HAP-1 (cell line): Measurements from ENCODE around the gene KRT78.

Experiments used
- DNase-seq, 2 experiments: peaks; one replicate each; pipeline ENCODE4 v3.0.0-alpha.2; 2016 to 2020; ENCODE audit warnings: low spot score in 2 of 2
- H3K27me3 ChIP-seq: fragments of 250-450 bp; sonication (Bioruptor Pico); 2 replicates; pipeline ENCODE4 v1.5.1; 2020; ENCODE audit warnings: low read depth, mild to moderate bottlenecking, moderate library complexity
- H3K36me3 ChIP-seq: fragments of 250-450 bp; sonication (Bioruptor Pico); replicated peaks from 2 replicates; pipeline ENCODE4 v1.5.1; 2020; ENCODE audit warnings: mild to moderate bottlenecking
- H3K4me1 ChIP-seq: fragments of 250-450 bp; sonication (Bioruptor Pico); 2 replicates; pipeline ENCODE4 v1.5.1; 2020; ENCODE audit warnings: mild to moderate bottlenecking
- H3K4me3 ChIP-seq: fragments of 250-450 bp; sonication (Bioruptor Pico); 2 replicates; pipeline ENCODE4 v1.5.1; 2020; ENCODE audit warnings: mild to moderate bottlenecking, moderate library complexity
- H3K9me3 ChIP-seq: fragments of 250-450 bp; sonication (Bioruptor Pico); 2 replicates; pipeline ENCODE4 v1.5.1; 2020; ENCODE audit warnings: mild to moderate bottlenecking, moderate library complexity
- in situ Hi-C: fragments of 300-500 bp; cut with MboI; formaldehyde crosslinking; loops from 3 replicates; pipeline ENCODE4 v1.14.3; 2020; ENCODE audit warnings: low sequenced_read_pairs, inconsistent platforms, mixed read lengths

The KRT78 gene

DNA sequence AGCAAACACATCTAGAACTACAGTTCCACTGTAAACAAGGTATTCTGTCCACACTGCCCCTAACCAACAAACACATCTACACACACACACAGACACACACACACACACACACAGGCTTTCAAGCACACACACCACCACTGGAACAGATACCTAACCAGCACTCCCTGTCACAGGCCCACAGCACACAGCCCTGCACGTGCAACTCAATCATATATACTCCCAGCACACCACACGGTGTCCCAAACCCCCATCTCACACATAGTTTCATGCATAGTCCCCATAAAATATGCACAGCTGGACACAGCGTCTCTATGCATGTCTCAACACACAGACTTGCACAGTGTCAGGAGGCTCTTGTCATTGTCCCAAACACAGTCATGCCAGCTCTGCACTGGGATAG is 28.4 kb upstream of the KRT78 start:
- peaks cover 20% of the 10 kb centered on the region for H3K4me1 ChIP-seq
- H3K4me3 ChIP-seq = no peak overlapping the region
- no peaks in the 10 kb centered on the region for H3K36me3 ChIP-seq
- in situ Hi-C loops = loop anchor here (5.0 to 10.0 kb wide), 2 partner anchors 512 to 725 kb away; partner anchors contain the start of gene KRT85
- DNase-seq = no peak
- H3K27me3 ChIP-seq = no peaks in the 10 kb centered on the region
- no peaks in the 10 kb centered on the region for H3K9me3 ChIP-seq

DNA sequence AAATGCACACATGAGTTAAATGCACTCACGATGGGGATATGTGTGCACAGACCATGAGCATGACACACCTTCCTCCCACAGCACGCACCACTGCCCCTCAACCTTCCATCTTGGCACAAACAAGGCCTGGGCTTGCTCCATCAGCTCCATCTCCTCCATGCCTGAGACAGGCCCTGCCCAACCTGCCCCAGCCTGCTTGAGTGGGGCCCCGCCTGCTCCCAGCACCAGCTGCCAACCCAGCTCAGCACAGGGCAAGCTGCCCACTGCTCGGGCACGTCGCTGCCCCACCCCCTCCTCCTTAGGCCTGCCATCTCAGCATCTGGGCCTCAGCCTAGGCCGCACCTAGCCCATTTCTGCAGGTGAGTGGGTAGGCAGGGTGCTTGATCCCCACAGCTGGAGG is 27.6 kb upstream of the KRT78 start:
- Histone ChIP-seq H3K4me3 (no peak overlapping the region), H3K9me3 (no peaks in the 10 kb centered on the region), H3K27me3 (no peaks in the 10 kb centered on the region), H3K36me3 (no peaks in the 10 kb centered on the region), H3K4me1 (peaks cover 20% of the 10 kb centered on the region)
- in situ Hi-C loops = loop anchor here (5.0 to 10.0 kb wide), 2 partner anchors 512 to 724 kb away; partner anchors contain the start of gene KRT85
- DNase-seq = no peak

DNA sequence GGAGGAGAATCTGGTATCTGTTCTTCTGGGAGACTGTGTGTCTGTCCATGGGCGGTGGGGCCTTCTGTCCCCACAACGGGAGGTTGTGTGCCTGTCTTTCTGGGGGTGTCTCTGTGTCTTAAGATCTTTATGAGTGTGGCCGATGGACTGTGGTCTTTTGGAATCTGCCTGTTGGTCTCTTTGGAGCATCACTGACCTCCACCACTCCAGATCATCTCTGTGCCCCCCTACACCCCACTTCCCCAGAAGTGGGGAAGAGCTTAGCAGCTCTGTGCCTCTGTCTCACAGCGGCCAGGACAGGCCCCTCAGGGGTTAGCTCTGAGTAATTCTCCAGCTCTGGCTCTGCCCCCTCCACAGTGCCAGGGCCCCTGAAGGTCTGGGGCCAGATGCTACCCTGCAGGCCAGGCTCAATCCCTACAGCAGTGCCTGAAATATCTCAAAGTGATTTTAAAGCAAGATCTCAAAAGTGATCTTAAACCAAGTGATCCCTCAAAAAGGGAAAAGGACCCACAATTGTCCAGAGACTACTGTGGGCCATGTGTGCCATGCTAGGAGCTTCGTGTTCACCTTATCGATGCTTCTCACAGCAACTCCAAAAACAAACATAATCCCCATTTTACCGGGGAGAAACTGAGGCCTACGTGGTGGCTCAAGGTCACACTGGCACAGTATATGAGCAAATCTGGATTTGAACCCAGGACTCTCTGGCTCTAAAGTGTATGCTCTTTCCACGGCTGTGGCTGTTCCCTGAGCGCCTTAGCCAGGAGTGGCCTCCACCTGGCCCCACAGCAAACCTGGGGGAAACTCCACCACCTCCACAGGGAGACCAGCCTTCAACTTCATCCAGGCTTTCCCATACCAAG is 26.0 kb upstream of the KRT78 start:
- H3K36me3 ChIP-seq = no peaks in the 10 kb centered on the region
- in situ Hi-C loops = loop anchor here (5.0 to 10.0 kb wide), 2 partner anchors 510 to 723 kb away; partner anchors contain the start of gene KRT85
- H3K4me3 ChIP-seq = peak overlapping the region; percentile 27
- peaks cover 15% of the 10 kb centered on the region for H3K4me1 ChIP-seq
- DNase-seq = no peak
- H3K27me3 ChIP-seq = no peaks in the 10 kb centered on the region
- no peaks in the 10 kb centered on the region for H3K9me3 ChIP-seq

DNA sequence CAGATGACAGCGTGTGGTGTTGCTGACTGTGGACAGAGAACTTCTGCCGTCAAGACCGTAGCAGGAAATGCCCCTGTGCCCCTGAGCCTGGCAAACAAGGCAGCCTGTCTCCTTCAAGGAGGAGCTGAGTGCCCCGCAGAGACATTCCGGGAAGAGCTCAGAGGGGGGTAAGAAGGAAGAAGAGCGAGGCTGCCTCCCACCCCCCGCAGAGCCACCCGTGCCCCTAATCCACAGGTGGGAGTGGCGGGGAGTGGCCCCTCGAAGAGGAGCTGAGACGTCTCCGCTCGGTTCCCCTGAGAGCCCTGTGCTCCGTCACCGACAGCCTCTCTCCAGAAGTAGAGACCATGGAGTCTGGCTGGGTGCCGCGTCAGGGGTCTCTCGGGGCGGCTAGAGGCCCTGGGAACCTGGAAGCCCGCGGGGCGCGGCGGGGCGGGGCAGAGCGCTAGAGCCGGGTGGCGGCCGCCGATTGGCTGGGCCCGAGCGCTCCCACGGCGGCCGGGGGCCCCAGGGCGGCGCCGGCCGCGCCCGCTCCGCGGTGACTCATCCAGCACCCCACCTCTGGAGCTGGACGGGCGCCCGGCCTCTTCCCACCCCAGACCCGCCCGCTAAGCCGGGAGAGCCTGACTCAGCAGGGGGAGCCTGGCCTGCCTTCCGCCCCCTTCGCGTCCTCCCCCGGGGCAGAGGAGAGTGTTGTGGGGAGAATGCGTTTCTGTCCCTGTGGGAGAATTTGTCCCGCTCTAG is 25.2 kb upstream of the KRT78 start:
- Histone ChIP-seq H3K4me1 (peaks cover 14% of the 10 kb centered on the region), H3K27me3 (no peaks in the 10 kb centered on the region), H3K9me3 (no peaks in the 10 kb centered on the region), H3K4me3 (peak overlapping the region; percentile 27), H3K36me3 (no peaks in the 10 kb centered on the region)
- in situ Hi-C loops = loop anchor here (10.0 kb wide), 1 partner anchor 509 kb away; the partner anchor contains the start of gene KRT85
- DNase-seq = peak; percentile 48 to 82

DNA sequence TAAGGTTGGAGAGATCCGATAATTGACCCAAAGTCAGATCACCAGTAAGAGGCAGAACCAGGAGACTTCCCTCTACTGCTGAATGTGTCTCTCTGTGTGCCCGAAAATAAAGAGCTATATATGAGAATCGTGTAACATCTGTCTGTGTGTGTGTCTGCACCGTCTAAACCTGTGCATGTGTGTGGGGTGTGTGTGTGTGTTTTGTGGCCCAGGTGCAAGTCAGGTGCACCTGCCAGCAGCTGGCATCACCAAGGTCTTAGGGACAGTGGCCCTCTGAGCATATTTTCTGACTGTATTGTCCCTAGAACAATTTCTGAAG is 24.7 kb upstream of the KRT78 start:
- Histone ChIP-seq H3K4me1 (peaks cover 14% of the 10 kb centered on the region), H3K4me3 (peak overlapping the region; percentile 27)
- in situ Hi-C loops = loop anchor here (10.0 kb wide), 1 partner anchor 509 kb away; the partner anchor contains the start of gene KRT85

DNA sequence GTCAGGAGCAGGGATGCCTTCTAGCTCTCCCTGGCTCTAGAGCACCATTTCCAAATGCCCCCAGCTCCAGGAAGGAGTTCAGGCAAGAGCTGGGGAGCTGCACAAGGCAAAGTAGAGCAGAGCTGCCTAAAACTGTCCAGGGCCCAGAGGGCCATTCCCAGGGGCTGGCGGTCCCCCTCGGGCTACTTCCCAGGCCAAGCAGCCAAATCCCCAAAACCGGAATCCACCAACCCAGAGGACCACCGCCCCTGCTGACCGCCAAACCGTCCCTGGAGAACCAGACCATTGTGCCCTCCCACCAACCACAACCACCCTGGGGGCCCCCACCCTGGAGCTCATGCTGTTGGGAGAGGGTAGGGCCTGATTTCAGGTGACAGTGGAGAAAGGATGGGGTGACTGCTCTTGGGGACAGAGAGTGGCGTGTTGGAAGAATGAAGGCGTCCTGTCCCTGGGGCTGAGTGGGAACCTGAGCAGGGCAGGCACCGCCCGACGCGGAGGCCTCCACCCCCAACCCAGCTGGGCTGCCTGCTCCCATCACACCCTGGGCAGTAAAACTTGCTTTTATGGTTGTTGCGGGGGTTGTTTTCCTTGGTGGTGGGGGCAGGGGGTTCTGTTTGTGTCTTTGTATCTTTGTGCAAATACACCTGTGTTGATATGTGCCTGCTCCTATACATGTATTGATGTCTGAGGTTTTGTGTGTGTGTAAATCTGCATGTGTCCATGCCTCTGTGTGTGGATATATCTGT is 24.0 kb upstream of the KRT78 start:
- no peaks in the 10 kb centered on the region for H3K9me3 ChIP-seq
- H3K27me3 ChIP-seq = no peaks in the 10 kb centered on the region
- no peaks in the 10 kb centered on the region for H3K36me3 ChIP-seq
- in situ Hi-C loops = loop anchor here (10.0 kb wide), 1 partner anchor 508 kb away; the partner anchor contains the start of gene KRT85
- no peak for DNase-seq
- H3K4me1 ChIP-seq = peaks cover 14% of the 10 kb centered on the region
- H3K4me3 ChIP-seq = no peak overlapping the region

More for the DNA sequence above, 24.7 kb upstream of the KRT78 start:
- no peak for DNase-seq
- H3K9me3 ChIP-seq = no peaks in the 10 kb centered on the region
- no peaks in the 10 kb centered on the region for H3K27me3 ChIP-seq
- H3K36me3 ChIP-seq = no peaks in the 10 kb centered on the region

DNA sequence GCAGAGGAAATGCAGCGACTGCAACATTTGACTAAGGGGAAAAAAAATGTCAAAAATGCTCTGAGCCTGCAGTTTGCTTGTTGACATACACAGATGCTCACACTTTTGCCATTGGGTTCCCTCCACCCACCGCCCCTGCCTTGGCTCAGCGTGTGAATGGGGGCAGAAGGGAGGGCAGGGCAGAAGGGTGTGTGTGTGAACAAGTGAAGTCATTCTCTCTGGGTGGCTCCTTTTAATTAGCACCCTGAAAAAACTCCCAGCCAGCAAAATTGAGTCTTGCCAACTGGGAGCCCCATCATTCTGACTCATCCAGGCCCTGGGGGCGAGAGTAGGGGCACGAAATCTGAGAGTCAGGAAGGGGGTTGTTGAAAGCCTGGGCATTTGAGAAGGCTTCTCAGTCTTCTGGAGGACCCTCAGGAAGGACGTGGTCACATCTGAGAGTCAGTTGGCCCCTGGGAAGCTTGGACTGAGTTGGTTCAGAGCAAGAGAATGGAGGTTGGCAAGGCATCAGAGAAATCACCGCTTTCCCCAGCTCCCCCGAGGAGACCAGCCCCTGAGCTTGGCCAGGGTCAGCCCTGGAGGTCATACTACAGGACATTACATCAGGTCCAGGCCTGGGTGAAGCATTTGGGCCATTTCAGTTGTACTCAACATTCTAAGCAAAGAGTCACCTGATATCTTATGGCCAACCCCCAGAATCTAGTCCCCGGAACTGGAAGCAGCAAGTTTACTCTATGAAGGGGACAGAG is 22.7 kb upstream of the KRT78 start:
- no peak for DNase-seq
- Histone ChIP-seq H3K4me3 (no peak overlapping the region), H3K27me3 (no peaks in the 10 kb centered on the region), H3K4me1 (peaks cover 14% of the 10 kb centered on the region), H3K36me3 (no peaks in the 10 kb centered on the region), H3K9me3 (no peaks in the 10 kb centered on the region)
- in situ Hi-C loops = loop anchor here (10.0 kb wide), 1 partner anchor 507 kb away; the partner anchor contains the start of gene KRT85

DNA sequence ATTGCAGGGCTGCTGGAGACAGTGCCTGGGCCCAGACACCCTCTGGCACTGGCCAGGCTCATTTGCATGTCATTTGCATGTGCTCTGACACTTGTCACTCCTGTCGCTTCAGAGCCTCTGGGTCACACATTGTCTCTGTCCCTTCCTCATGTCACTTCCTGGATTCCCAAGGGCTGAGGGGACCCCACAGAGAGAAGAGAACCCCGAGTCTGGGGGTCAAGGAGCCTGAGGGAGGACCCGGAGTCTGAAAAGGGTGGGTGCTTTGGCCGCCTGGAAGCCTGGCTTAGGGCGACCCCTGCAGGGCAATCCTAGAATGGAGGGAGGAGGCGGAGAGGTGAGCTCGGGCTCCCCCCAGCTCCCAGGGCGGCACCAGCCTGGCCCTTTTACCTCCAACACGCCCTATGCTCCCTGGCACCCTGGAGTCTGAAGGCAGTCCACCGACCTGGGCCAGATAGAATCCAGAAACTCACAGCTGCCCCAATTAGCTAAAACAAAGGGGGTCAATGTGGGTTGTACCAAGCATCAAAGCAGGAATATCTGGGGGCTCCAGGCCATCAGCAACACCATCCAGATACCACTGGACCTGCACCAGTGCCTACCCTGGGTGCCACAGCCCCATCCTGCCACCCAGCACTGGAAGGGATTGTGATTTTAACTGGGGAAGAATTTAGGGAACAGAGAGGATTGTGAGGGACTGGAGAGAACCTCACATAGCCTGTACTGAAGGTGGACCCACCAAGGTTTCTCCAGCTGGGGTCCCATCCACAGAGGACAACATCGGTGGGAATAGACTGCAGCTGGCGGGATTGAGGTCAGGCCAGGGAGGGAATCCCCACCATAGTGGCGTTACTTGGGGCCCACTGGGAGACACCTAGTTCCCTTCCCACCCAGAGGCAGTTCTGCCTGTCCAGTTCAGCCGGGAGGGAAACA is 21.8 kb upstream of the KRT78 start:
- no peak overlapping the region for H3K4me3 ChIP-seq
- in situ Hi-C loops = loop anchor here (10.0 kb wide), 1 partner anchor 506 kb away; the partner anchor contains the start of gene KRT85
- peak; percentile 36 to 88 for DNase-seq

DNA sequence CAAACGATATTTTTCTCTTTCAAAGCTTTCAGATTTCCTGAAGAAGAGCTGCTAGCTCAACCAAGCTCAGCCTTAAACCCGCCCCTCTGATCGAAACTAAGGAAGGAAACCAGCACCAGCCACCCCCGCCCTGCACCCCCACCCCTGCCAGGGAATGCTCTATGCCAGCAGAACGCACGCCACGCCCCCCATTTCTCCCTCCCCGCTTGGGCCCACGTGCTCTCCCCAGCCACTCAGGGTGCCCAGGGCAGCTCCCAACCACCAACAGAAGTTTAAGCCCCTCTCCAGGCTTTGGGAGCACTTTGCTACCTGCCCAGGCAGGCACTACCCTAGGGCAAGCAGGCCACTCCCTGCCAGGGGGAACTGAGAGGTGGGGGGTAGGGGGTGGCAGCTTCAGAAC is 18.8 kb upstream of the KRT78 start:
- H3K27me3 ChIP-seq = no peaks in the 10 kb centered on the region
- in situ Hi-C loops = loop anchor here (5.0 kb wide), 1 partner anchor 285 kb away; no protein-coding TSS in a partner anchor
- H3K4me1 ChIP-seq = no peaks in the 10 kb centered on the region
- H3K9me3 ChIP-seq = no peaks in the 10 kb centered on the region
- no peaks in the 10 kb centered on the region for H3K36me3 ChIP-seq
- DNase-seq = no peak
- H3K4me3 ChIP-seq = no peak overlapping the region

More for the DNA sequence above, 21.8 kb upstream of the KRT78 start:
- Histone ChIP-seq H3K9me3 (no peaks in the 10 kb centered on the region), H3K27me3 (no peaks in the 10 kb centered on the region), H3K36me3 (no peaks in the 10 kb centered on the region), H3K4me1 (peaks cover 14% of the 10 kb centered on the region)

DNA sequence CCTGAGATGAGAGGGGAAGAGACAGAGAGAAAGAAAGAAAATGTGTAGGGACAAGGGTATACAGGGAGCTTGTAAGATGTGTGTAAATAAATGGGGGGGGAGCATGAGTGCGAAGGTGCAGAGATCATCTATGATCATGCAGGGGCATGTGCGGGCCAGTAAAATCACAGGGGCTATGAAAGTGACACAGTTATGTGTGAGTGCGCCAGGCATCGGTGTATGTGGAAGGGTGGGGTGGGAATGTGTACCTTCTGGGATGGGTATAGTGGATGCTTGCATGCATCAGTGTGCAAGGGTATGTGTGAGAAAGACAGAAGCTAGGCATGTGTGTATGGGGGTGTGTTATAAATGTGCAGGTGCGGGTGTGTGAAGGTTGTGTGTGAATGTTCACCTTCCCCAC is 18.4 kb upstream of the KRT78 start:
- Histone ChIP-seq H3K27me3 (no peaks in the 10 kb centered on the region), H3K36me3 (no peaks in the 10 kb centered on the region), H3K4me3 (no peak overlapping the region), H3K4me1 (no peaks in the 10 kb centered on the region), H3K9me3 (no peaks in the 10 kb centered on the region)
- in situ Hi-C loops = loop anchor here (5.0 kb wide), 1 partner anchor 285 kb away; no protein-coding TSS in a partner anchor
- DNase-seq = no peak

DNA sequence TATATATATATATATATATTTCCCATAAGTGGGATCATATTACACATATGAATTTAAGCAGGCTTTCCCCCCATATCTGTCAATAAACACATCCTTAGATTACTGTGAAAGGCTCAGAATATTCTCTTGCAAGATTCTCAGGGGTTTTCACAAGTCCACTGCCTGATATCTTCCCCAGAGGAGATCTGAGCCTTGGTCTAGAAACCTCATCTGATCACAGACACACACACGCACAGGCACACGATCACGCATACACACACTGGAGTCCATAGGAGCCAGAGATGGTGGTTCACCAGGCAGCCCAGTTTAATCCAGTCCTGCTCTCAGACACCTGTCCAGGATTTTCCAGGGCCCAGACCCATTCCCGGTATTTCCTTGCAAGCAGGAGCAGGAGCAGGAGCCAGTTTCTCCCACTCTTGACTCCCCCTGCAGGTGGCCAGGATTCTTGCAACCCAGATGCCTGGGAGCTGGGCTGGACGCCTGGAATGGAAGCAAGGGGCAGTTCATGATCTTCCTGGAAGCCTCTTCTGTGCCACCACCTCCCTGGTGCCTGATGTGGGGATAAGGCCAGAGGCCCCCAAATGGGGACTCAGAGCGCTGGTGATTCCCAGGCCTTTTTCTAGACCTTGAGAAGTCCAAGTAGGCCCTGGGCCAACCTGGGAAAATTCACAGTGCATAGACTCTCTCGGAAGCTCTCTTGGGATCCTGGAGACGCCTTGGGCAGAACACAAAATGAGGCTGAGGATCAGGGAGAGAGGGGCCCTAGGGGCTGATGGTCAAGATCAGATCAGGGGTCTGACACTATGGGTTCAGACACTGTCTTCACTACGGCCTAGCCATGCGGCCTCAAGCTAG is 16.5 kb upstream of the KRT78 start:
- in situ Hi-C loops = loop anchor here (5.0 kb wide), 1 partner anchor 283 kb away; no protein-coding TSS in a partner anchor
- Histone ChIP-seq H3K27me3 (no peaks in the 10 kb centered on the region), H3K36me3 (no peaks in the 10 kb centered on the region), H3K9me3 (no peaks in the 10 kb centered on the region), H3K4me1 (no peaks in the 10 kb centered on the region), H3K4me3 (no peak overlapping the region)
- peak; percentile 67 to 86 for DNase-seq
